ENCODE measurements around the gene MYO18B. TPM values are rescaled to one million over a fixed set of nuclear protein-coding genes. Genes with fewer than 3 reads are reported as not detected.

MYO18B gene
- total RNA-seq, 6 experiments from 2014 or later = 0.04 to 0.56 (median 0.07) TPM; not detected in 1

- Histone ChIP-seq H3K36me3 (no peaks in the 10 kb centered on the region), H3K4me3 (no peak overlapping the region), H3K4me1 (no peaks in the 10 kb centered on the region), H3K9me3 (no peaks in the 10 kb centered on the region), H3K27ac (no peak overlapping the region), H3K27me3 (no peaks in the 10 kb centered on the region)
- DNase-seq = no peak
- intact Hi-C loops (cut with DNase I) = no loop called here
- TF ChIP-seq POLR2A (IDR thresholded peaks at IDR 0.05) = no peak
- no peak for TF ChIP-seq CTCF (IDR thresholded peaks at IDR 0.05)
- 66% methylated on average over 2 of the region's 2 CpGs for WGBS (ENCODE audit: insufficient coverage, low coverage, low lambda C conversion rate, missing lambda C conversion rate)
- ATAC-seq = no peak
These were observed 44.0 kb upstream of the MYO18B start for GRCh38 chr22:25697978-25698377.

GRCh38 chr22:25698461-25698860, 43.5 kb upstream of the MYO18B start:
- Histone ChIP-seq H3K27me3 (no peaks in the 10 kb centered on the region), H3K4me1 (no peaks in the 10 kb centered on the region), H3K9me3 (no peaks in the 10 kb centered on the region), H3K4me3 (no peak overlapping the region), H3K27ac (no peak overlapping the region), H3K36me3 (no peaks in the 10 kb centered on the region)
- DNase-seq = no peak
- TF ChIP-seq CTCF (IDR thresholded peaks at IDR 0.05) (no peak), POLR2A (IDR thresholded peaks at IDR 0.05) (no peak)
- ATAC-seq = no peak
- intact Hi-C loops (cut with DNase I) = no loop called here
- 78% methylated on average over 6 of the region's 7 CpGs for WGBS (ENCODE audit: insufficient coverage, low coverage, low lambda C conversion rate, missing lambda C conversion rate)

- no peaks in the 10 kb centered on the region for H3K27me3 ChIP-seq
- no peak overlapping the region for H3K4me3 ChIP-seq
- TF ChIP-seq POLR2A (IDR thresholded peaks at IDR 0.05) = no peak
- no peak for TF ChIP-seq CTCF (IDR thresholded peaks at IDR 0.05)
- DNase-seq (no peak), ATAC-seq (no peak)
- 92% methylated on average over 5 of the region's 6 CpGs for WGBS (ENCODE audit: insufficient coverage, low coverage, low lambda C conversion rate, missing lambda C conversion rate)
- H3K9me3 ChIP-seq = no peaks in the 10 kb centered on the region
- intact Hi-C loops (cut with DNase I) = no loop called here
- H3K36me3 ChIP-seq = no peaks in the 10 kb centered on the region
- H3K4me1 ChIP-seq = no peaks in the 10 kb centered on the region
- H3K27ac ChIP-seq = no peak overlapping the region
These were observed 43.0 kb upstream of the MYO18B start for GRCh38 chr22:25698978-25699377.

GRCh38 chr22:25701056-25701780, 40.8 kb upstream of the MYO18B start:
- Histone ChIP-seq H3K36me3 (no peaks in the 10 kb centered on the region), H3K4me3 (no peak overlapping the region), H3K27me3 (no peaks in the 10 kb centered on the region), H3K9me3 (no peaks in the 10 kb centered on the region), H3K27ac (no peak overlapping the region), H3K4me1 (no peaks in the 10 kb centered on the region)
- WGBS (ENCODE audit: insufficient coverage, low coverage, low lambda C conversion rate, missing lambda C conversion rate) = 63% methylated on average over 12 of the region's 13 CpGs
- intact Hi-C loops (cut with DNase I) = loop anchor here in 1 of 2 donors (10.0 kb wide), 1 partner anchor 236 kb away; no protein-coding TSS in a partner anchor
- ATAC-seq = no peak
- TF ChIP-seq CTCF (IDR thresholded peaks at IDR 0.05) (no peak), POLR2A (IDR thresholded peaks at IDR 0.05) (no peak)
- no peak for DNase-seq

Measured in right lobe of liver (tissue), 6 donors.